Measurements from ENCODE around the gene DNAL4.

GRCh38 chr22:38834991-38835390 lies 41.0 kb upstream of the DNAL4 start:
- no peak for TF ChIP-seq RAD21 (IDR thresholded peaks at IDR 0.05; ENCODE audit: insufficient read depth, low read depth, low read length)
- TF ChIP-seq CTCF (IDR thresholded peaks at IDR 0.05 in 2 of 3, conservative IDR thresholded peaks at IDR 0.05 in 1 of 3; ENCODE audit: control insufficient read depth in 2 of 3, extremely low read depth in 1 of 3, insufficient read depth in 1 of 3, low read depth in 3 of 3, low read length in 3 of 3), result no peak
- TF ChIP-seq EZH2 (IDR thresholded peaks at IDR 0.05; ENCODE audit: borderline replicate concordance, control insufficient read depth, low read depth, low read length), result no peak
